Omental fat pad (tissue), 4 donors: ENCODE data around the gene GPD1. TPM values are rescaled to one million over a fixed set of nuclear protein-coding genes. Genes with fewer than 3 reads are reported as not detected.

Experiments used
- ATAC-seq: fragments of 150-250 bp; one replicate; pipeline ENCODE4 v1.9.1; 2016; ENCODE audit warnings: mild to moderate bottlenecking, moderate library complexity; ENCODE audit not compliant: low FRiP score
- DNase-seq: peaks from one replicate; pipeline ENCODE4 v3.0.0-alpha.2; 2019; ENCODE audit warnings: low spot score
- total RNA-seq, 4 donors: library from RNA; depleted of rRNA; stranded (reverse); fragments of >200 nt; gene quantifications; one replicate each; pipeline ENCODE4 v1.1.0, GENCODE V29; 2016
- TF ChIP-seq, protein P1 (sequence below), 3 donors: fragments of 450-650 bp; IDR thresholded peaks; one replicate each; pipeline ENCODE4 v1.5.1; 2016 to 2017; ENCODE audit warnings: antibody characterized with exemption in 3 of 3, mild to moderate bottlenecking in 3 of 3, moderate library complexity in 2 of 3

The GPD1 gene
- total RNA-seq, 4 donors from 2014 or later = 689 to 2,989 (median 2,080) TPM

DNA sequence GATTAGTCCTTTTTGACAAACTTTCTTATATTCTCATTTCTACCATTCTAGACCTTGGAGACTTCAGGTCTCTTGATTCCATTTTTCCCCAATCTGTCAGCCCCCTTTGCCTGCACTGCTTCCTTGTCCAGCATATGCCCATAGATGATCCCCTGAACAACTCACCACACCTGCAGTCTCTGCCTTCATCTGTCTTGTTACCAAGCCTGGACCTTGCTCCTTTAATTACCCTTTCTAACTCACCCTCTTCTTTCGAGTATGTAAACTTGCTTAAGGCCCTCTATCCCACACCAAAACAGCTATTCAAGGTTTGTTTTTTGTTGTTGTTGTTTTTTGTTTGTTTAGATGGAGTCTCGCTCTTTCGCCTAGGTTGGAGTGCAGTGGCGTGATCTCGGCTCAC is 17.8 kb downstream of the GPD1 start:
- TF ChIP-seq, protein P1, sequence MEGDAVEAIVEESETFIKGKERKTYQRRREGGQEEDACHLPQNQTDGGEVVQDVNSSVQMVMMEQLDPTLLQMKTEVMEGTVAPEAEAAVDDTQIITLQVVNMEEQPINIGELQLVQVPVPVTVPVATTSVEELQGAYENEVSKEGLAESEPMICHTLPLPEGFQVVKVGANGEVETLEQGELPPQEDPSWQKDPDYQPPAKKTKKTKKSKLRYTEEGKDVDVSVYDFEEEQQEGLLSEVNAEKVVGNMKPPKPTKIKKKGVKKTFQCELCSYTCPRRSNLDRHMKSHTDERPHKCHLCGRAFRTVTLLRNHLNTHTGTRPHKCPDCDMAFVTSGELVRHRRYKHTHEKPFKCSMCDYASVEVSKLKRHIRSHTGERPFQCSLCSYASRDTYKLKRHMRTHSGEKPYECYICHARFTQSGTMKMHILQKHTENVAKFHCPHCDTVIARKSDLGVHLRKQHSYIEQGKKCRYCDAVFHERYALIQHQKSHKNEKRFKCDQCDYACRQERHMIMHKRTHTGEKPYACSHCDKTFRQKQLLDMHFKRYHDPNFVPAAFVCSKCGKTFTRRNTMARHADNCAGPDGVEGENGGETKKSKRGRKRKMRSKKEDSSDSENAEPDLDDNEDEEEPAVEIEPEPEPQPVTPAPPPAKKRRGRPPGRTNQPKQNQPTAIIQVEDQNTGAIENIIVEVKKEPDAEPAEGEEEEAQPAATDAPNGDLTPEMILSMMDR (IDR thresholded peaks at IDR 0.05) = no peak
- DNase-seq = no peak
- no peak for ATAC-seq

DNA sequence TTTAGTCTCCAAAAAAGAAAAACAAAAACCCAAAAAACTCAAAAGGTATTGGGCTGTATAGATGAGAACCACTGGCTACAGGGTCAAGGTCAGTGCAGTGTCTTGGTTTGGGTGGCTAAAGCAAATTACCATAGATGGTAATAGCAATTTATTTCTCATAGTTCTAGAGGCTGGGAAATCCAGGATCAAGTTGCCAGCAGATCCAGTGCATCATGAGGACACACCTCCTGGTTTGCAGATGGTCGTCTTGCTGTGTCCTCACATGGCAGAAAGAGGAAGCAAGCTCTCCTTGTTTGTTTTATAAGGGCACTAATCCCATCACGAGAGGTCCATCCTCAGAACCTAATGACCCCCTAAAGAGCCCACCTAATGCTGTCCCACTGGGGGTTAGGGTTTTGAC is 19.4 kb downstream of the GPD1 start:
- no peak for DNase-seq
- TF ChIP-seq, protein P1 (IDR thresholded peaks at IDR 0.05) = no peak
- no peak for ATAC-seq

GRCh38 chr12:50127546-50127945 is 23.7 kb downstream of the GPD1 start:
- no peak for DNase-seq
- TF ChIP-seq, protein P1 (IDR thresholded peaks at IDR 0.05) = no peak
- no peak for ATAC-seq

DNA sequence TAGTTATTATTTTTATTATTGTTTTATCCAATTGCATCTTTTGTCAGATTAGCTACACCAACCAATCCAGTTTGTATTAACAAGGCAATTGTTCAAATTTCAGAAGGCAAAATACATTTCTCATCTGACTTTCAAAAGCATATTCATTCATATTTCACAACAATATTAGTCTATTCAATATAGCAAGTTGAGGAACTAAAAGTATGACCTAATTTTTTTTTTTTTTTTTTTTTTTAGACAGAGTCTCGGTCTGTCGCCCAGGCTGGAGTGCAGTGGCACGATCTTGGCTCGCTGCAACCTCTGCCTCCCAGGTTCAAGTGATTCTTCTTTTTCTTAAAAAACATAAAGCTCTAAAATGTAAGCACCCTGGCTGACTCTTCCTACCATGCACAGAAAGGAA is 25.5 kb downstream of the GPD1 start:
- no peak for DNase-seq
- ATAC-seq = no peak

GRCh38 chr12:50132505-50133135 is 28.8 kb downstream of the GPD1 start:
- TF ChIP-seq, protein P1 (IDR thresholded peaks at IDR 0.05) = no peak
- DNase-seq (no peak), ATAC-seq (no peak)

More for the DNA sequence above, 25.5 kb downstream of the GPD1 start:
- TF ChIP-seq, protein P1 (IDR thresholded peaks at IDR 0.05) = no peak

- ATAC-seq (no peak), DNase-seq (no peak)
- TF ChIP-seq, protein P1 (IDR thresholded peaks at IDR 0.05) = no peak
Measured at GRCh38 chr12:50142993-50143392, 39.2 kb downstream of the GPD1 start.

DNA sequence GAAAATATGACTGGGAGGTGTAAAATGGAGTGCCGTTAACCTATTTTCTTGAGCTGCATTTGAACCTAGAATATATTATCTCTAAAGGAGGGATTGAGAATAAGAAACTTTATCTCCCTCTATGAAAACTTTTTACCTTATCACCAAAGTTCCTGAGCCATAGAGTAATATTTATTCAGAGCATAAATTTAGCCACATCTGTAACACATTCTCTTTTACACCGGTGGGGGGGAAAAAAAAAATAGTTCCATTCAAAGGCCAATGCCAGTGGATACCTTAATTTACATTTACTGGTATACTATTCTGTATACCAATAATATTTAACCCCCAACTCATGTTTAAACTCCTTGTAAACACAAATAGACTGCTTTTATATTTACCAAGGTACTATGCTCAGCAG is 41.6 kb downstream of the GPD1 start:
- DNase-seq (no peak), ATAC-seq (no peak)
- TF ChIP-seq, protein P1 (IDR thresholded peaks at IDR 0.05) = no peak
